ENCODE data around the gene MSI2. TPM values are rescaled to one million over a fixed set of nuclear protein-coding genes. Genes with fewer than 3 reads are reported as not detected.

Gene MSI2
- total and polyA plus RNA-seq, 2 donors: 19.0 to 43.4 TPM

GRCh38 chr17:57363998-57364643 lies 107.8 kb downstream of the MSI2 start:
- DNase-seq (ENCODE audit: extremely low spot score): no peak
- no peak overlapping the region for H3K27ac ChIP-seq (ENCODE audit: low read depth)
- no peaks in the 10 kb centered on the region for H3K36me3 ChIP-seq (ENCODE audit: insufficient read depth)
- WGBS: 85% methylated on average over 7 of the region's 7 CpGs
- no peak overlapping the region for H3K4me3 ChIP-seq (ENCODE audit: low read depth, low read length)
- H3K4me1 ChIP-seq (ENCODE audit: insufficient read depth): peaks cover 2% of the 10 kb centered on the region

- no peak overlapping the region for H3K27ac ChIP-seq (ENCODE audit: low read depth)
- DNase-seq (ENCODE audit: extremely low spot score): no peak
- peaks cover 2% of the 10 kb centered on the region for H3K4me1 ChIP-seq (ENCODE audit: insufficient read depth)
- H3K36me3 ChIP-seq (ENCODE audit: insufficient read depth): no peaks in the 10 kb centered on the region
- 80% methylated on average over 3 of the region's 3 CpGs for whole genome bisulfite sequencing
- no peak overlapping the region for H3K4me3 ChIP-seq (ENCODE audit: low read depth, low read length)
Measured at GRCh38 chr17:57365420-57365819, 109.1 kb downstream of the MSI2 start.

GRCh38 chr17:57366177-57366557 lies 109.8 kb downstream of the MSI2 start:
- DNase-seq (ENCODE audit: extremely low spot score): no peak
- 89% methylated on average over 6 of the region's 6 CpGs for WGBS
- Histone ChIP-seq H3K4me1 (ENCODE audit: insufficient read depth) (peaks cover 2% of the 10 kb centered on the region), H3K4me3 (ENCODE audit: low read depth, low read length) (no peak overlapping the region), H3K27ac (ENCODE audit: low read depth) (no peak overlapping the region), H3K36me3 (ENCODE audit: insufficient read depth) (no peaks in the 10 kb centered on the region)

GRCh38 chr17:57366558-57367351 lies 110.4 kb downstream of the MSI2 start:
- H3K27ac ChIP-seq (ENCODE audit: low read depth): no peak overlapping the region
- peaks cover 2% of the 10 kb centered on the region for H3K4me1 ChIP-seq (ENCODE audit: insufficient read depth)

GRCh38 chr17:57368637-57369336 lies 112.5 kb downstream of the MSI2 start:
- H3K4me1 ChIP-seq (ENCODE audit: insufficient read depth): peaks cover 2% of the 10 kb centered on the region
- no peak overlapping the region for H3K27ac ChIP-seq (ENCODE audit: low read depth)
- 72% methylated on average over 6 of the region's 6 CpGs for WGBS
- no peak overlapping the region for H3K4me3 ChIP-seq (ENCODE audit: low read depth, low read length)
- DNase-seq (ENCODE audit: extremely low spot score): no peak
- H3K36me3 ChIP-seq (ENCODE audit: insufficient read depth): no peaks in the 10 kb centered on the region

More at GRCh38 chr17:57366558-57367351, 110.4 kb downstream of the MSI2 start:
- H3K36me3 ChIP-seq (ENCODE audit: insufficient read depth): no peaks in the 10 kb centered on the region
- DNase-seq (ENCODE audit: extremely low spot score): no peak
- WGBS: 81% methylated on average over 13 of the region's 13 CpGs
- H3K4me3 ChIP-seq (ENCODE audit: low read depth, low read length): no peak overlapping the region

GRCh38 chr17:57369509-57369945 lies 113.2 kb downstream of the MSI2 start:
- H3K36me3 ChIP-seq (ENCODE audit: insufficient read depth): no peaks in the 10 kb centered on the region
- H3K4me1 ChIP-seq (ENCODE audit: insufficient read depth): peaks cover 2% of the 10 kb centered on the region
- no peak for DNase-seq (ENCODE audit: extremely low spot score)
- peak overlapping the region; percentile 60 for H3K27ac ChIP-seq (ENCODE audit: low read depth)
- H3K4me3 ChIP-seq (ENCODE audit: low read depth, low read length): no peak overlapping the region
- 47% methylated on average over 2 of the region's 2 CpGs for WGBS

- peak overlapping the region; percentile 13 for H3K27ac ChIP-seq (ENCODE audit: low read depth)
- H3K4me1 ChIP-seq (ENCODE audit: insufficient read depth): peaks cover 2% of the 10 kb centered on the region
- no peaks in the 10 kb centered on the region for H3K36me3 ChIP-seq (ENCODE audit: insufficient read depth)
- no peak for DNase-seq (ENCODE audit: extremely low spot score)
- no peak overlapping the region for H3K4me3 ChIP-seq (ENCODE audit: low read depth, low read length)
- 73% methylated on average over 6 of the region's 6 CpGs for WGBS
Measured at GRCh38 chr17:57370037-57370581, 113.8 kb downstream of the MSI2 start.

- Histone ChIP-seq H3K27ac (ENCODE audit: low read depth) (peak overlapping the region; percentile 13), H3K4me3 (ENCODE audit: low read depth, low read length) (no peak overlapping the region), H3K4me1 (ENCODE audit: insufficient read depth) (peaks cover 2% of the 10 kb centered on the region), H3K36me3 (ENCODE audit: insufficient read depth) (no peaks in the 10 kb centered on the region)
- no peak for DNase-seq (ENCODE audit: extremely low spot score)
- WGBS: 90% methylated on average over 4 of the region's 4 CpGs
Measured at GRCh38 chr17:57370619-57371018, 114.3 kb downstream of the MSI2 start.

GRCh38 chr17:57372156-57372555 lies 115.8 kb downstream of the MSI2 start:
- H3K27ac ChIP-seq (ENCODE audit: low read depth): no peak overlapping the region
- no peak overlapping the region for H3K4me3 ChIP-seq (ENCODE audit: low read depth, low read length)
- H3K4me1 ChIP-seq (ENCODE audit: insufficient read depth): no peaks in the 10 kb centered on the region
- 64% methylated on average over 3 of the region's 3 CpGs for WGBS
- H3K36me3 ChIP-seq (ENCODE audit: insufficient read depth): no peaks in the 10 kb centered on the region
- DNase-seq (ENCODE audit: extremely low spot score): no peak

- Histone ChIP-seq H3K36me3 (ENCODE audit: insufficient read depth) (no peaks in the 10 kb centered on the region), H3K4me3 (ENCODE audit: low read depth, low read length) (no peak overlapping the region), H3K4me1 (ENCODE audit: insufficient read depth) (no peaks in the 10 kb centered on the region), H3K27ac (ENCODE audit: low read depth) (no peak overlapping the region)
- no peak for DNase-seq (ENCODE audit: extremely low spot score)
- 92% methylated on average over 4 of the region's 4 CpGs for WGBS
Measured at GRCh38 chr17:57373048-57373447, 116.7 kb downstream of the MSI2 start.

GRCh38 chr17:57373756-57374155 lies 117.4 kb downstream of the MSI2 start:
- 95% methylated on average over 2 of the region's 2 CpGs for WGBS
- no peak for DNase-seq (ENCODE audit: extremely low spot score)
- H3K4me1 ChIP-seq (ENCODE audit: insufficient read depth): no peaks in the 10 kb centered on the region
- no peak overlapping the region for H3K4me3 ChIP-seq (ENCODE audit: low read depth, low read length)
- no peaks in the 10 kb centered on the region for H3K36me3 ChIP-seq (ENCODE audit: insufficient read depth)
- no peak overlapping the region for H3K27ac ChIP-seq (ENCODE audit: low read depth)

GRCh38 chr17:57375040-57375769 lies 118.9 kb downstream of the MSI2 start:
- no peaks in the 10 kb centered on the region for H3K4me1 ChIP-seq (ENCODE audit: insufficient read depth)
- 86% methylated on average over 11 of the region's 11 CpGs for WGBS
- no peak overlapping the region for H3K27ac ChIP-seq (ENCODE audit: low read depth)
- no peak for DNase-seq (ENCODE audit: extremely low spot score)
- no peak overlapping the region for H3K4me3 ChIP-seq (ENCODE audit: low read depth, low read length)
- H3K36me3 ChIP-seq (ENCODE audit: insufficient read depth): no peaks in the 10 kb centered on the region

- Histone ChIP-seq H3K36me3 (ENCODE audit: insufficient read depth) (no peaks in the 10 kb centered on the region), H3K4me3 (ENCODE audit: low read depth, low read length) (no peak overlapping the region), H3K4me1 (ENCODE audit: insufficient read depth) (no peaks in the 10 kb centered on the region), H3K27ac (ENCODE audit: low read depth) (no peak overlapping the region)
- DNase-seq (ENCODE audit: extremely low spot score): no peak
- WGBS: 87% methylated on average over 12 of the region's 12 CpGs
Measured at GRCh38 chr17:57375770-57376225, 119.5 kb downstream of the MSI2 start.
